Endothelial cell of umbilical vein (primary cell): ENCODE measurements around the gene KDM3A. TPM values are rescaled to one million over a fixed set of nuclear protein-coding genes. Genes with fewer than 3 reads are reported as not detected.

Source experiments
- BruUV-seq: library from RNA; stranded (reverse); fragments of 400-500 nt; replicated peaks from 2 replicates; lab custom pipeline; 2021; lab: Mats Ljungman, UMichigan
- CTCF ChIA-PET: fragments of 300-600, 350-600 bp; sonication (Branson Sonifier 250); formaldehyde crosslinking; loops from one replicate; lab custom pipeline; 2021; ENCODE audit warnings: antibody characterized with exemption, inconsistent platforms; lab: Charles Lee
- POLR2A ChIA-PET: fragments of 300-600, 350-600 bp; sonication (Branson Sonifier 250); formaldehyde crosslinking; loops from one replicate; lab custom pipeline; 2021; ENCODE audit warnings: antibody characterized with exemption, inconsistent platforms; lab: Charles Lee
- DNase-seq: peaks from one replicate; pipeline ENCODE4 v3.0.0-alpha.2; 2011; ENCODE audit warnings: low read depth, low spot score
- FAIRE-seq: peaks from 2 replicates; lab custom pipeline; 2011; peaks lifted over from hg19 to GRCh38; lab: Jason Lieb, UNC
- H2AFZ ChIP-seq: 2 replicates; pipeline ENCODE4 v1.6.0; 2012; ENCODE audit warnings: low read depth, low read length, control low read depth, inconsistent platforms
- H3K27ac ChIP-seq: 2 replicates; pipeline ENCODE4 v1.5.1; 2011; ENCODE audit warnings: low read depth, mild to moderate bottlenecking, control low read depth, low read length, moderate library complexity; ENCODE audit not compliant: insufficient read depth
- H3K27me3 ChIP-seq, 2 experiments: 2 replicates each; pipeline versions ENCODE4 v1.6.0 to v1.6.1; 2011; ENCODE audit warnings: low read length in 2 of 2, mixed read lengths in 1 of 2; ENCODE audit not compliant: control insufficient read depth in 2 of 2, insufficient read depth in 2 of 2
- H3K36me3 ChIP-seq, 2 experiments: 2 replicates in 1 of 2; 3 replicates in 1 of 2; pipeline ENCODE4 v1.5.1; 2011; ENCODE audit warnings: low read length in 2 of 2, mild to moderate bottlenecking in 1 of 2, moderate library complexity in 1 of 2; ENCODE audit not compliant: control insufficient read depth in 2 of 2, insufficient read depth in 2 of 2; ENCODE audit errors: extremely low read depth in 1 of 2
- H3K4me1 ChIP-seq: 3 replicates; pipeline ENCODE4 v1.5.1; 2011; ENCODE audit warnings: mild to moderate bottlenecking, low read length; ENCODE audit not compliant: control insufficient read depth, insufficient read depth; ENCODE audit errors: extremely low read depth
- H3K4me2 ChIP-seq: 2 replicates; pipeline ENCODE4 v1.6.1; 2011; ENCODE audit warnings: low read length, control low read depth, mixed read lengths; ENCODE audit not compliant: insufficient read depth
- H3K4me3 ChIP-seq, 3 experiments: fragments of 200-600 bp in 1 of 3; sonication (generic), shearing (Covaris generic) in 1 of 3; replicated peaks in 1 of 3; 2 replicates each; pipeline ENCODE4 v1.5.1; 2011 to 2016; ENCODE audit warnings: control low read depth in 3 of 3, low read length in 3 of 3, mild to moderate bottlenecking in 2 of 3, inconsistent platforms in 1 of 3, low read depth in 1 of 3, moderate library complexity in 1 of 3; ENCODE audit not compliant: insufficient read depth in 1 of 3
- H3K79me2 ChIP-seq: 2 replicates; pipeline ENCODE4 v1.6.0; 2012; ENCODE audit warnings: low read length, inconsistent platforms; ENCODE audit not compliant: control insufficient read depth, insufficient read depth
- H3K9ac ChIP-seq: replicated peaks from 2 replicates; pipeline ENCODE3; 2011; ENCODE audit warnings: low read length, control low read depth; ENCODE audit not compliant: insufficient read depth; ENCODE audit errors: extremely low read depth
- H3K9me1 ChIP-seq: replicated peaks from 3 replicates; pipeline ENCODE4 v1.6.0; 2011; ENCODE audit warnings: mild to moderate bottlenecking, low read length; ENCODE audit not compliant: control insufficient read depth, insufficient read depth; ENCODE audit errors: extremely low read depth
- H3K9me3 ChIP-seq: replicated peaks from 2 replicates; pipeline ENCODE4 v1.5.1; 2012; ENCODE audit warnings: low read length, inconsistent platforms; ENCODE audit not compliant: control insufficient read depth, insufficient read depth
- H4K20me1 ChIP-seq: replicated peaks from 2 replicates; pipeline ENCODE3; 2011; ENCODE audit warnings: mild to moderate bottlenecking, low read length; ENCODE audit not compliant: control insufficient read depth, insufficient read depth; ENCODE audit errors: extremely low read depth
- EZH2 ChIP-seq: IDR thresholded peaks from 2 replicates; pipeline ENCODE4 v1.6.1; 2012; ENCODE audit warnings: borderline replicate concordance, low read depth, mild to moderate bottlenecking, moderate library complexity, low read length, inconsistent platforms; ENCODE audit not compliant: severe bottlenecking
- FOS ChIP-seq: IDR thresholded peaks from 2 replicates; pipeline ENCODE4 v1.6.1; 2011; ENCODE audit warnings: mild to moderate bottlenecking, low read length, moderate library complexity, borderline replicate concordance; ENCODE audit not compliant: insufficient read depth
- GATA2 ChIP-seq: IDR thresholded peaks from 2 replicates; pipeline ENCODE4 v1.7.0; 2011; ENCODE audit warnings: low read depth, mild to moderate bottlenecking, moderate library complexity, mixed read lengths, low read length; ENCODE audit not compliant: insufficient read length, insufficient read depth
- JUN ChIP-seq: IDR thresholded peaks from 2 replicates; pipeline ENCODE4 v1.6.1; 2011; ENCODE audit warnings: borderline replicate concordance, low read depth; ENCODE audit not compliant: insufficient read length, insufficient read depth
- MAX ChIP-seq: IDR thresholded peaks from 2 replicates; pipeline ENCODE4 v1.6.1; 2011; ENCODE audit not compliant: insufficient read depth, insufficient read length
- MYC ChIP-seq: IDR thresholded peaks from one replicate; pipeline ENCODE4 v1.6.1; 2011; ENCODE audit warnings: mild to moderate bottlenecking, low read depth, low read length
- POLR2A ChIP-seq: IDR thresholded peaks from 2 replicates; pipeline ENCODE4 v1.6.1; 2012; ENCODE audit warnings: low read depth, mild to moderate bottlenecking, control low read depth, low read length
- POLR2AphosphoS5 ChIP-seq: IDR thresholded peaks from 2 replicates; pipeline ENCODE4 v1.6.1; 2012; ENCODE audit warnings: low read depth, mild to moderate bottlenecking, control low read depth, low read length, moderate library complexity; ENCODE audit not compliant: insufficient read depth
- dilution Hi-C: fragments of 300-500 bp; cut with MboI; formaldehyde crosslinking; loops from one replicate; pipeline ENCODE4 v1.15.0; 2019; ENCODE audit warnings: low sequenced_read_pairs; ENCODE audit not compliant: extremely low pct_ligation_motif_present
- intact Hi-C: fragments of 100-400 bp; cut with micrococcal nuclease; formaldehyde crosslinking; loops from one replicate; pipeline ENCODE4 v1.10.0; 2022
- polyA plus RNA-seq, 4 experiments: library from polyadenylated mRNA; depleted of rRNA in 3 of 4; stranded (reverse) in 3 of 4; unstranded in 1 of 4; fragments of >200 nt; gene quantifications; 2 replicates each; pipeline versions ENCODE4 v1.2.1 to v1.2.3, GENCODE V29; 2011 to 2012; ENCODE audit warnings: missing spikeins in 1 of 4
- total RNA-seq: library from RNA; stranded (reverse); gene quantifications from 2 replicates; pipeline ENCODE4 v1.2.3, GENCODE V29; 2021
- TF ChIP-seq, protein P1 (sequence below), 2 donors: IDR thresholded peaks; 1 replicate in 1 of 2; 2 replicates in 1 of 2; pipeline ENCODE4 v1.5.1; 2011; ENCODE audit warnings: low read length in 2 of 2, mild to moderate bottlenecking in 2 of 2, moderate library complexity in 2 of 2, control low read depth in 1 of 2, inconsistent platforms in 1 of 2, low read depth in 1 of 2; ENCODE audit not compliant: insufficient read depth in 1 of 2; ENCODE audit errors: extremely low read depth in 1 of 2

Gene KDM3A
- total and polyA plus RNA-seq, 2 donors (not counting 3 experiments of a cell fraction or from before 2014, with no cell fraction given): 13.5 to 29.5 TPM

- H3K9me1 ChIP-seq: no peaks in the 10 kb centered on the region
- intact Hi-C loops (no loop called here), dilution Hi-C loops (no loop called here)
- no peak overlapping the region for H3K9ac ChIP-seq
- H3K4me3 ChIP-seq: no peak overlapping the region
- H3K4me1 ChIP-seq: no peaks in the 10 kb centered on the region
- no peaks in the 10 kb centered on the region for H3K79me2 ChIP-seq
- TF ChIP-seq EZH2 (no peak), GATA2 (no peak), JUN (no peak), MAX (no peak), POLR2AphosphoS5 (no peak), POLR2A (no peak), MYC (no peak), FOS (no peak)
- TF ChIP-seq, protein P1, sequence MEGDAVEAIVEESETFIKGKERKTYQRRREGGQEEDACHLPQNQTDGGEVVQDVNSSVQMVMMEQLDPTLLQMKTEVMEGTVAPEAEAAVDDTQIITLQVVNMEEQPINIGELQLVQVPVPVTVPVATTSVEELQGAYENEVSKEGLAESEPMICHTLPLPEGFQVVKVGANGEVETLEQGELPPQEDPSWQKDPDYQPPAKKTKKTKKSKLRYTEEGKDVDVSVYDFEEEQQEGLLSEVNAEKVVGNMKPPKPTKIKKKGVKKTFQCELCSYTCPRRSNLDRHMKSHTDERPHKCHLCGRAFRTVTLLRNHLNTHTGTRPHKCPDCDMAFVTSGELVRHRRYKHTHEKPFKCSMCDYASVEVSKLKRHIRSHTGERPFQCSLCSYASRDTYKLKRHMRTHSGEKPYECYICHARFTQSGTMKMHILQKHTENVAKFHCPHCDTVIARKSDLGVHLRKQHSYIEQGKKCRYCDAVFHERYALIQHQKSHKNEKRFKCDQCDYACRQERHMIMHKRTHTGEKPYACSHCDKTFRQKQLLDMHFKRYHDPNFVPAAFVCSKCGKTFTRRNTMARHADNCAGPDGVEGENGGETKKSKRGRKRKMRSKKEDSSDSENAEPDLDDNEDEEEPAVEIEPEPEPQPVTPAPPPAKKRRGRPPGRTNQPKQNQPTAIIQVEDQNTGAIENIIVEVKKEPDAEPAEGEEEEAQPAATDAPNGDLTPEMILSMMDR (IDR thresholded peaks at IDR 0.05; ENCODE audit: extremely low read depth in 1 of 2, insufficient read depth in 1 of 2, low read depth in 1 of 2, low read length in 2 of 2): no peak
- H3K36me3 ChIP-seq: no peaks in the 10 kb centered on the region
- no peak for FAIRE-seq
- H3K4me2 ChIP-seq: no peak overlapping the region
- BruUV-seq: no TSS peak
- H3K9me3 ChIP-seq: no peaks in the 10 kb centered on the region
- H2AFZ ChIP-seq: no peak overlapping the region
- peaks cover 16 to 41% of the 10 kb centered on the region in 2 experiments for H3K27me3 ChIP-seq
- DNase-seq: no peak
- ChIA-PET POLR2A (no interaction called here), CTCF (interaction anchor here (1.6 kb wide), 1 partner anchor 13 kb away, joined by 4 read pairs; no protein-coding TSS in a partner anchor)
- no peaks in the 10 kb centered on the region for H4K20me1 ChIP-seq
- no peak overlapping the region for H3K27ac ChIP-seq
These were observed 20.3 kb upstream of the KDM3A start for GRCh38 chr2:86420913-86421312.
